Suppressor macrophage treated with lipopolysaccharide for 1 hour (primary cell): ENCODE results near the gene PTPRN2.
"Not testable (repeated sequence)": the region's sequence is repeated elsewhere in the genome, so short reads cannot be mapped to it uniquely, and the experiment has no call there.

Source experiments
- DNase-seq, 3 donors: peaks; one replicate each; pipeline ENCODE4 v3.0.0-alpha.2; 2020 to 2022

The PTPRN2 gene

DNA sequence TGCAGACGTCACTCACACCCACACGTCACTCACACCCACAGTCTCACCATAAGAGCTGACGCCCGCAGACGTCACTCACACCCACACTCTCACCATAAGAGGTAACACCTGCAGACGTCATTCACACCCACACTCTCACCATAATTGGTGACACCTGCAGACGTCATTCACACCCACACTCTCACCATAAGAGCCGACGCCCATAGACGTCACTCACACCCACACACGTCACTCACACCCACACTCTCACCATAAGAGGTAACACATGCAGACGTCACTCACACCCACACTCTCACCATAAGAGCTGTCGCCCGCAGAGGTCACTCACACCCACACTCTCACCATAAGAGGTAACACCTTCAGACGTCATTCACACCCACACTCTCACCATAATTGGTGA is 246.5 kb downstream of the PTPRN2 start:
- DNase-seq, result peak in 1 of 3 donors; percentile 6

DNA sequence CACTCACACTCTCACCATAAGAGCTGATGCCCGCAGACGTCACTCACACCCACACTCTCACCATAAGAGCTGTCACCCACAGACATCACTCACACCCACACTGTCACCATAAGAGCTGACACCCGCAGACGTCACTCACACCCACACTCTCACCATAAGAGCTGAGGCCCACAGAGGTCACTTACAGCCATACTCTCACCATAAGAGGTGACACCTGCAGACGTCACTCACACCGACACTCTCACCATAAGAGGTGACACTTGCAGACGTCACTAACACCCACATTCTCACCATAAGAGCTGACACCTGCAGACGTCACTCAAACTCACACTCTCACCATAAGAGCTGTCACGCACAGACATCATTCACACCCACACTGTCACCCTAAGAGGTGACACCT is 250.7 kb downstream of the PTPRN2 start:
- not testable (repeated sequence) for DNase-seq

- DNase-seq, result not testable (repeated sequence)
These were observed 255.1 kb downstream of the PTPRN2 start for GRCh38 chr7:158332516-158332915.

- DNase-seq, result peak in 1 of 3 donors; percentile 8
These were observed 255.7 kb downstream of the PTPRN2 start for GRCh38 chr7:158331826-158332450.

- peak in 1 of 3 donors; percentile 12 for DNase-seq
These were observed 257.9 kb downstream of the PTPRN2 start for GRCh38 chr7:158329686-158330085.

- peak in 1 of 3 donors; percentile 10 for DNase-seq
These were observed 258.5 kb downstream of the PTPRN2 start for GRCh38 chr7:158329014-158329610.

- DNase-seq, result no peak
These were observed 259.1 kb downstream of the PTPRN2 start for GRCh38 chr7:158328376-158329013.

- DNase-seq, result no peak
These were observed 259.9 kb downstream of the PTPRN2 start for GRCh38 chr7:158327571-158328180.

- DNase-seq, result no peak
These were observed 260.6 kb downstream of the PTPRN2 start for GRCh38 chr7:158327012-158327411.

DNA sequence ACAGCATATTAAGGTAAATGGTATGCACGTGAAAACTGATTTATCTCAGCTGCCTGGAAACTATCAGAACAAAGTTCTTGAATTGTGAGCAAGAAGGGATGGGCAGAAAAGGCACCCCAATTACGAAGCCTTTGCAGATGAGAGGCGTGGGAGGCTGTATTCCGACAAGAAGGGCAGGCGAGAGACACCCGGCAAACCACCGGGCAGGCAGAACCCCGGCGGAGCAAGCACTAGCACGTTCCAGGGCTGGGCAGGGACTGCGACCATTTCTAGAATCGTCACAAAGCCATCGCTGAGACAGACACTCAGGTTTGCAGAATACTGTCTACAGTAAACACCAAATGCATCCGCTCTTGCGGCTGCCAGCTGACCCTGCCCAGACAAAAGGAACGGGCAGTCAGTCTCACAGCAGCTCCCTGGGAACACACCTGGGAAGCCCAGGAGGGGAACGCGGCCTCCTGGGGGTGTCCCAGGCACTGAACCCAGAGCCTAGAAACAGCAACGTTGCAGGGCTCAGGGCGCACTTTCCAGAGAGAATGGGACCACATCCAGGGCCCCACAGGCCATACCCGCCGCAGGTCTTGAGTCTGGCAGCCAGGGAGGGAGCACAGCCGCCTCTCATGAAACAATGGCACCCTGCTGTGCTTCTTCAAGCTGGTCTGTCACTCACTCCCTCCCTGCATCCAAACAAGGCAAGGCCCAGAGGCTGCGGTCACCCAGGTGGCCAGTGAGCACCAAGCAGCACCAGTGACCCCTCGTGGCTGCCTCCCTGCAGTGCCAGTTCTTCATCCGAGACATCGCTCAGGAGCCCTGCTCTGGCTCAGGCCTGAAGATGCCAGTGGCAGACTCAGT is 261.9 kb downstream of the PTPRN2 start:
- peak in 1 of 3 donors; percentile 10 for DNase-seq

- no peak for DNase-seq
These were observed 262.9 kb downstream of the PTPRN2 start for GRCh38 chr7:158324397-158325360.

GRCh38 chr7:158323741-158324396 is 263.8 kb downstream of the PTPRN2 start:
- DNase-seq, result peak in 1 of 3 donors; percentile 5

DNA sequence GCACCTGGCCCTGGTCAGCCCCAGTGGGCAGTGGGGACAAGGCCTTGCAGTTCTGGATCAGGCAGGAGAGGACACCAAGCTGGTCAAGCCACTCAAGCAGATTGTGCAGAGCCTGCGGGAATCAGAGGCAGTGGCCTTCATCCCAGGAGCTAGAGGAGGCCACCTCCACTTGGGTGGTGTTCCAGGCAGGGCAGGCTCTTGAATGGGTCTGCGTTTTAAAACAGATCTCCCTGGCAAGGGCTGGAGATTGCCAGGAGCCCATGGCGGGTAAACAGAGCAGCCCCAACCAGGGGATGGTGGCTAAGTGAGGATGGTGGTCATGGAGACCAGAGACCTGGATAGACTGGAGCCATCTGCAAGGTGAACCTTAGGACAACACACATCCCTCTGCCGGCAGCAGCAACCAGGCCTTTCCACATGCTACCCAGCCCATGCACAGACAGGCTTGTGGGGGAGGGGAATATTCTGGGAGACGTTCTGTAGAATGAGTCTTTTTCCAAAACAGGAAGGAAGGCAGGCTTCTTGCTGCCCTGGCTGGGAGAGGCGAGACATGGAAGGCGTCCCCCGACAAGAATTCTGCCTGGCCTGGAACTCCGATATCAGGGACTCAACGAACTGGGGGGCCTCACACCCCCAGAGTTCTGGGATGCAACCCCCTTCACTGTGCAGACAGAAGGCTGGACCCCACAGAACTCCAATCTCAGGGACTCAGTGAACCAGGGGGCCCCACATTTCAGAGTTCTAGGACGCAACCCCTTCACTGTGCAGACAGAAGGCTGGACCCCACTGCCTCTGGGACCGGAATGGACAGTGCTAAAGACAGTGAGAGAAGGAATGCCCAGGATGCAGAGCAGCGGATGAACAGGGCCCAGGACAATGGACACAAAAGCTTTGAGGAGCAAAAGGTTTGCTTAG is 264.8 kb downstream of the PTPRN2 start:
- DNase-seq, result peak in 1 of 3 donors; percentile 9

GRCh38 chr7:158321936-158322615 is 265.5 kb downstream of the PTPRN2 start:
- peak in 1 of 3 donors; percentile 14 for DNase-seq

DNA sequence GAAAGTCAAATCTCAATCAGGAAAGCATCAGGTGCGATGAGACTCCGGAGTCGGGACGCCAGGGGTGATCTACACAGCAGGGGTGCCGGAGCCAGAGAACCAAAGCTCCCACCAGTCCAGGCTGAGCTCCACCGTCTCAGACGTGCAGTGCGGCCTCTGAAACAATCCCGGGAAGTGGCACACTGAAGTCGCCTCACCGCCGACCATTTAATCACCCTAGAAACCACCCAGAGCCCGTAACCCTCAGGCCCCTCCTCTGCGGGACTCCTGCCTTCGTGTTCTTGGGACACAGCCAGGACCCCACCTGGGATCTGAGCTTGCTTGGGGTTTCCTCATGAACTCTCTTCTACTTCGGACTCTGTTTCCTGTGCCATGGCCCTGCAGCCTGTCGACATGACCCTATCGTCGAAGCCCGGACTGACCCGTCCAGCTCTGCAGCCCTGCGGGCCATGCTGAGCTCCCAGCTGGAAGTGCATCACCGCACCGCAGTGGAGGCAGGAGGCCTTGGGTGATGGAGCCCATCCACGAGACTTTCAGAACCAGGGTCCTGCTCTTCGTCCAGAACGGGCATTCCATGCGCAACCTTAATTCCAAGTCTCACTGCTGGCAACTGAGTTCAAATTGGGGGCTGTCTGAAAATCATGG is 266.4 kb downstream of the PTPRN2 start:
- DNase-seq, result no peak

- DNase-seq, result no peak
These were observed 267.3 kb downstream of the PTPRN2 start for GRCh38 chr7:158320328-158320727.

DNA sequence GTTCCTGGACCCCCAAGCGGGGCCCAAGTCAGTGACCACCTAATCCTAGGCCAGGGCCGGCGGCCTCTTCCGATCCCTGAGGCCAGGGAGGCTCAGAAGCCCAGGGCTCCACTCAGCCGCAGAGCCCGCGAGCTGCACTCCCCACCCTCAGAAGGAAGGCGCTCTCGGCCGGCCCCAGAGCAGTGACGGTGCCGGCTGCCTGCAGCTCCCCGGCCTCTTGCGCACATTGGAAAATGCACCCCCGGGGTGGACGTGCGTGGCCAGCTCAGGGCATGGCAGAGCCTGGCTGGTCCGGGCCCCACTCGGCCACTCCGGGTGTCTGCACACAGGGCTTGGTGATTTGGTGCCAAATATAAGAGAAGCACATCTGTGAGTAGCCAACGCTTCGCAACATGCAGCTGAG is 269.1 kb downstream of the PTPRN2 start:
- no peak for DNase-seq
